IPS-18a (cell line): ENCODE data around the gene RABEP1.

ENCODE experiments used
- H3K27ac ChIP-seq: one replicate; pipeline ENCODE4 v1.5.1; 2013; ENCODE audit warnings: low read length
- H3K27me3 ChIP-seq: one replicate; pipeline ENCODE4 v1.6.1; 2013; ENCODE audit warnings: mild to moderate bottlenecking, low read length; ENCODE audit not compliant: control insufficient read depth, insufficient read depth
- H3K36me3 ChIP-seq: one replicate; pipeline ENCODE4 v1.6.1; 2013; ENCODE audit warnings: low read depth, low read length; ENCODE audit not compliant: control insufficient read depth
- H3K4me1 ChIP-seq: one replicate; pipeline ENCODE4 v1.6.1; 2013; ENCODE audit warnings: low read depth, low read length; ENCODE audit not compliant: control insufficient read depth
- H3K4me3 ChIP-seq: one replicate; pipeline ENCODE4 v1.5.1; 2013; ENCODE audit warnings: low read length
- H3K9ac ChIP-seq: one replicate; pipeline ENCODE4 v1.6.1; 2013; ENCODE audit warnings: mild to moderate bottlenecking, low read length, moderate library complexity
- H3K9me3 ChIP-seq: one replicate; pipeline ENCODE4 v1.6.1; 2013; ENCODE audit warnings: low read depth, low read length; ENCODE audit not compliant: control insufficient read depth

The RABEP1 gene

DNA sequence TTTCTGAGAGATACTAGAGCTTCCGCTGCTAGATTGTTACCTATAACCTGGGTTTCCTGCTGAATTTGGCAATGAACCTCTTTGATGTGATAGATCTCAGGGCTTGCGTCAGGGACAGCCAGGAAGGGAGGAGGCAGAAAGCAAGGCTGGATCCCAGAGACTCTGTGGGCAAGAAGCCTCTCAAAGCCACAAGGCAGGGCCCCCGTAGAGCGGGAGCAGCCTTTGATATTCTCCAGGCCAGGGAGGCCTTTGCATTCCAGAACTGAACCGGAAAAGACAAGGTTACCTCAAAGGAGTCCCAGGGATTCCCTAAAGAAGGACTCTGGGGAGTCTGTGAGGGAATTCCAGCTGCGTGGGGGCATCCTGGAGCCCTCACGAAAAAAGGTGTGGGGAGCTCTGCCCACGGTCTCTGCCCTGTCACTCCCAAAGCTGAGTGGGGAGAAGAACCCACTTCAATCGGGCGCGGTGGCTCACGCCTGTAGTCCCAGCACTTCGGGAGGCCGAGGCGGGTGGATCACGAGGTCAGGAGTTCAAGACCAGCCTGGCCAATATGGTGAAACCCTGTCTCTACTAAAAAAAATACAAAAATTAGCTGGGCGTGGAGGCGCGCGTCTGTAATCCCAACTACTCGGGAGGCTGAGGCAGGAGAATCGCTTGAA lies 33.1 kb upstream of the RABEP1 start:
- no peaks in the 10 kb centered on the region for H3K4me1 ChIP-seq
- H3K36me3 ChIP-seq = no peaks in the 10 kb centered on the region
- H3K4me3 ChIP-seq = no peak overlapping the region
- H3K9me3 ChIP-seq = no peaks in the 10 kb centered on the region
- no peak overlapping the region for H3K27ac ChIP-seq
- no peaks in the 10 kb centered on the region for H3K27me3 ChIP-seq
- no peak overlapping the region for H3K9ac ChIP-seq

DNA sequence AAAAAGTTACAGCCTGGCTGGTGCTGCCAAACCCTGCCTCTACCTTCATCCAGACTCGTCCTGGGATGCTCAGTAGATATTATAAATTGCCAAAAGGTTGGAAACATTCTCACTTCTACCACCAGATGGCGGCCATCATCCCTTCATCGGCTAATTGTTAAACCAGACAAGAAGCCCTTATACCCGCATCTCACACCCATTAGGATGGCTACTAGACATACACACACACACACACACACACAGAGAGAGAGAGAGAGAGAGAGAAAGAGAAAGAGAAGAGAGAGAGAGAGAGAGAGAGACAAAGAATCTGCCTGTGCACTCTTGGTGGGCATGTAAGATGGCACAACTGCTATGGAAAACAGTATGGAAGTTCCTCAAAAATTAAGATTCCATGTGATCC lies 32.5 kb upstream of the RABEP1 start:
- Histone ChIP-seq H3K27me3 (no peaks in the 10 kb centered on the region), H3K9ac (no peak overlapping the region), H3K9me3 (no peaks in the 10 kb centered on the region), H3K36me3 (no peaks in the 10 kb centered on the region), H3K4me1 (no peaks in the 10 kb centered on the region), H3K27ac (no peak overlapping the region), H3K4me3 (no peak overlapping the region)

DNA sequence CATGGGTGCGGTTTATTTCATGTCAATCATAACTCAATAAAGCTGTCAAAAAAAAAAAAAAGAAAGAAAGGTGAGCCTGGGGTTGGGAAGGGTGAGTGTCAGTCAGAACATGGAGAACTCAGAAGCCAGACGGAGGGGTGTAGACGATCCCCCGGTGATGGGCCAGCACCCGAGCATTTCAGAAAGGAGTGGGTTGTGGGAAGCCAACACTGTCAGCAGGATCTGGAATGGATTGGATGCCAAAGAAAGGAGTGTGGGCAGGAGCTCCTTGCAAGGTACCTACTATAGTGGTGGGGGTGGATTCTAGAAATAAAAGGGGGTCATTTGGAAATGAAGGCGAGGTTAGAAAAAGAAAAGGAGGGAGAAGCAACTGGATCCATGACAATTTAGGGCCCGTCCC lies 27.7 kb upstream of the RABEP1 start:
- Histone ChIP-seq H3K4me1 (no peaks in the 10 kb centered on the region), H3K9ac (no peak overlapping the region), H3K4me3 (no peak overlapping the region), H3K27ac (no peak overlapping the region), H3K27me3 (no peaks in the 10 kb centered on the region), H3K36me3 (no peaks in the 10 kb centered on the region), H3K9me3 (no peaks in the 10 kb centered on the region)

DNA sequence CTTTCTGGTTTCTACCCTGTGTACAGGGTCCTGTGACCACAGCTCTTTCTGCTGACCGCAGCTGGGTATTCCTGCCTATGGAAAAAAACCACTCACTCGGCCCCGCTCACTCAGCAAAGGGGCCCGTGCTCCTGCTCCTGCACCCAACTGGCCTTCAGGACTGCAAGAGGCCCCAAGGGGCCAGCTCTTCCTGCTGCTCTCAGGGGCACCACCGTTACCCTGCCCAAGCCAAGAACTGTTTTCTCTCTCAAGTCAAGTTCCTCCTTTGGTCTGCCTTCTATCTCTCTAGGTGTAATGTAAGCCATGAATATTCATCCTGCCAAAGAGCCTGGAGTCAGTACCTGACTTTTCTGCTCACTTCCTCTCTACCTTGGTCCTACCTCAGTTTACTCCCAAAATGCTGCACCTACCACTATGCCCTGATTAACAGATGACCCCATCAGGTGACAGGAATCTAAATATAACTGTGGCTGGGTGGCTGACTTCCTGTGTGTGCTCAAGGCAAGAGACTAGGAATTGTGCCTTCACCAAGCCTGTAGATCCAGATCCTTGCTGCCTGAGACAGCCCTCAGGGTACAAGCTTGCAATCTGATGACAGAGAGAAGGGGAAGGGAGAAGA lies 27.1 kb upstream of the RABEP1 start:
- no peaks in the 10 kb centered on the region for H3K27me3 ChIP-seq
- H3K9ac ChIP-seq = no peak overlapping the region

DNA sequence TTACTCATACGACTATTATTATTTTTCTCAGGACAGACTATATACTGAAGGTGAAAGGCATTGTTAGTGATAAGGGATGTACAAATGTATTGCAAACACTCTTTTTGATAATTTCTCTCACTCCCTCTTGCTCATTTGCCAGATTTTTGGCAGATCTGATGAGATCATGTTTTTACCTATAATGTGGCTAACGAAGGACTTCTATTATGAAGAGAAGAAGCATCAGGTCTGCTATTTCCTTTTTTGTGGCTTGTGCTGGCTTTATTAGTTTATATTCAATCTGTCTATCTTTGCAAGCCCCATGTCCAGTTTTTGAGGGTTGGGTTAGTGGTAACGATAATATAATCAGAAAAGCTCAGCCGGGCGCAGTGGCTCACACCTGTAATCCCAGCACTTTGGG lies 25.0 kb upstream of the RABEP1 start:
- Histone ChIP-seq H3K9me3 (no peaks in the 10 kb centered on the region), H3K27me3 (no peaks in the 10 kb centered on the region), H3K4me1 (no peaks in the 10 kb centered on the region), H3K4me3 (no peak overlapping the region), H3K9ac (no peak overlapping the region), H3K27ac (no peak overlapping the region), H3K36me3 (no peaks in the 10 kb centered on the region)

More for the DNA sequence above, 27.1 kb upstream of the RABEP1 start:
- H3K9me3 ChIP-seq = no peaks in the 10 kb centered on the region
- H3K4me3 ChIP-seq = no peak overlapping the region
- no peaks in the 10 kb centered on the region for H3K4me1 ChIP-seq
- no peaks in the 10 kb centered on the region for H3K36me3 ChIP-seq
- no peak overlapping the region for H3K27ac ChIP-seq

DNA sequence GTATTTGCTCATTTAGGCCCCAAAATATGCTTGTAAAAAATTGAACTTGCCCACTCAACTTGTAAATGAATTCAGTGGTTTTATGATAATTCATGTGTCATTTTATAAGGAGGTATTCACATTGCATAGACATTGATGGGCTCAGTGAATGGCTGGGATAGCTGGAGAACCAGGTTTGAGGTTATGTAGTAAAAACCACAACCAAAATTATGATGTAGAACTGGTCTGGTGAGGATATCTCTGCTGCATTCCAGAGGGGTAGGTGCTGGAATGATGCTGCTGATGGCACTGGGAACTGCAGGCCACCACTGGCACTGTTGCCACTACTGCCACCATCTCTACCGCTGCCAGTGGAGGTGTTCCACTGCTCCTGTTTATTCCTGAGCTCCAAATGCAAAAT lies 21.5 kb upstream of the RABEP1 start:
- H3K9me3 ChIP-seq = no peaks in the 10 kb centered on the region
- no peaks in the 10 kb centered on the region for H3K36me3 ChIP-seq
- no peak overlapping the region for H3K4me3 ChIP-seq
- H3K27me3 ChIP-seq = no peaks in the 10 kb centered on the region
- no peak overlapping the region for H3K27ac ChIP-seq
- H3K4me1 ChIP-seq = no peaks in the 10 kb centered on the region
- H3K9ac ChIP-seq = no peak overlapping the region

DNA sequence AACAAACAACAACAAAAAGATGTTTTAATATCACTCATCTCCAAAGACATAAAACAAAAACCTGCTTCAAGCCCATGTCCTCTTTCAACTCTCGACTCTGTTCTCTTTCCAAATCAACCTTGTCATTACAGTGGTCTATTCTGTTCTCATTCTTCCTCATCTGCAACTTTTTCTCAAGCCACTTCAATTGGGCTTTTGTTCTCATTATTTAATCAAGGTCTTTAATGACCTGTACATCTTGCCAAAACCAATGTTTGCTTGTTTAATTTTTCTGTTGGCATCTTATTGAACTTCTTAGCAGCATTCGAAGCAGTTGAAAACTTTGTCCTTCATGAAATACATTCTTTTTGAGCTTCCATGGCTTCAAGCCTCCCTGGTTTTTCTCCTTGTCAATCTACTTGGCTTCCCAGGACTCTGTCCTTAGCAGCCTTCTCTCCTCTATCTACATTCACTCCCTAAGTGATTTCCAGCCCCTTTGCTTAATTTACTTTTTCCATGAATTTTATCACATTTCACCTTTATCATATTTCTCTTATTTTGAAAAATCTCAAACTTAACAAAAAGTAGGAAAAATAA lies 19.6 kb upstream of the RABEP1 start:
- Histone ChIP-seq H3K9ac (no peak overlapping the region), H3K4me3 (no peak overlapping the region), H3K4me1 (no peaks in the 10 kb centered on the region), H3K36me3 (no peaks in the 10 kb centered on the region), H3K27ac (no peak overlapping the region), H3K27me3 (no peaks in the 10 kb centered on the region), H3K9me3 (no peaks in the 10 kb centered on the region)

DNA sequence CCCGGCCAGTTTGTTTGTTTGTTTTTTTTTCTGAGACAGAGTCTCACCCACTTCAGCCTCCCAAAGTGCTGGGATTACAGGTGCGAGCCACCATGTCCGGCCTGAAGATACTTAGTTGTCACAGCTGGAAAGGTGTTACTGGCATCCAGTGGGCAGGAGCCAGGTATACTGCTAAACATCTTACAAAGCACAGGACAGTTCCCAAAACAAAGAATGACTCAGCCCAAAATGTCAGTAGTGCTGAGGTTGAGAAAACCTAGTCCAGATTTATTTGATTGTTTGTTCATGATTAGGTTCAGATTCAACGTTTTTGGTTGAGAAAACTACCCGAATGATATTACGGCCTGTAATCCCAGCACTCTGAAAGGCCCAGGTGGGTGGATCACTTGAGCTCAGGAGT lies 18.6 kb upstream of the RABEP1 start:
- H3K4me1 ChIP-seq = no peaks in the 10 kb centered on the region
- no peaks in the 10 kb centered on the region for H3K36me3 ChIP-seq
- H3K27me3 ChIP-seq = no peaks in the 10 kb centered on the region
- H3K9me3 ChIP-seq = no peaks in the 10 kb centered on the region
- H3K27ac ChIP-seq = no peak overlapping the region
- no peak overlapping the region for H3K9ac ChIP-seq
- H3K4me3 ChIP-seq = no peak overlapping the region

DNA sequence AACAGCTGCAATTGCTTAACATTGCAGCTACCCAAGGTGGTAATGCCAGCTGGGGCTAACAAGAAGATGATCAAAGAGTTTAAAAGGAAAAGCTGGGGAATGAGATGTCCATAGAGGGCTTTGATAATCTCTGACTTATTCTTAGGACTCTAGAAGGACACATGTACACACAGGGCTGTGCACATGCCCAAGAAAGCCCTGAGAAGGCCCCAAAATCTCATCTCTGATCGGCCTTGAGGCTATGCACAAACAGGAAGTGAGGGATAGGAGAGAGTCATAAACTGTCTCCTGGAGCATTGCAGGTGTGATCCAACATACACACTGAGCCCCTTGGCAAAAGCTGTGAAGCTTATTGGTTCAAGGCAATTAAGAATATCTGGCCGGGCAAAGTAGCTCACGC lies 17.2 kb upstream of the RABEP1 start:
- H3K36me3 ChIP-seq = no peaks in the 10 kb centered on the region
- H3K4me3 ChIP-seq = no peak overlapping the region
- H3K9me3 ChIP-seq = no peaks in the 10 kb centered on the region
- no peak overlapping the region for H3K27ac ChIP-seq
- no peaks in the 10 kb centered on the region for H3K4me1 ChIP-seq
- H3K9ac ChIP-seq = no peak overlapping the region
- H3K27me3 ChIP-seq = no peaks in the 10 kb centered on the region

DNA sequence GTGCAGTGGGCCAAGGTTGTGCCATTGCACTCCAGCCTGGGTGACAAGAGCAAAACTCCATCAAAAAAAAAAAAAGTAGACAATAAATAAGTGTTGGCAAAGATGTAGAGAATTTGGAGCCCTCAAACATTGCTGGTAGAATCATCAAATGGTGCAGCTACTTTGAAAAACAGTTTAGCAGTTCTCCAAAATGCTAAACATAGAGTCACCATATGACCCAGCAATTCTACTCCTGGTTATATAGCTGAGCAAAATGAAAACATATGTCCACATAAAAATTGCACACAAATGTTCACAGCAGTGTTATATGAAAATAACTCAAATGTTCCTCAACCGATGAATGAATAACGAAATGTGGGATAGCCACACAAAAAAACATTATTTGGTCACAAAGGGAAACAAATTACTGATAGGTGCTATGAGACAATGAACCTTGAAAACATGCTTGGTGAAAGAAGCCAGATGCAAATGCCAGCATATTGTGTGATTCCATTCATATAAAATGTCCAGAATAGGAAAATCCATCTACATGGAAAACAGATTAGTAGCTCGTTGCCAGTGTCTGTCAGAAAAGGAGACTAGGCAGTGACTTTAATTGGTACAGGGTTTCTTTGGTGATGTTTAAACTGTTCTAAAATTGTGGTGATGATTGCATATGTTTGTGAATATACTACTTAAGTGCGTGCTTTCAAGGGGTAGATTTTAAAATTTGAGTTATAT lies 12.7 kb upstream of the RABEP1 start:
- Histone ChIP-seq H3K27me3 (no peaks in the 10 kb centered on the region), H3K9ac (no peak overlapping the region), H3K4me3 (no peak overlapping the region), H3K9me3 (no peaks in the 10 kb centered on the region), H3K4me1 (no peaks in the 10 kb centered on the region), H3K27ac (no peak overlapping the region), H3K36me3 (no peaks in the 10 kb centered on the region)

DNA sequence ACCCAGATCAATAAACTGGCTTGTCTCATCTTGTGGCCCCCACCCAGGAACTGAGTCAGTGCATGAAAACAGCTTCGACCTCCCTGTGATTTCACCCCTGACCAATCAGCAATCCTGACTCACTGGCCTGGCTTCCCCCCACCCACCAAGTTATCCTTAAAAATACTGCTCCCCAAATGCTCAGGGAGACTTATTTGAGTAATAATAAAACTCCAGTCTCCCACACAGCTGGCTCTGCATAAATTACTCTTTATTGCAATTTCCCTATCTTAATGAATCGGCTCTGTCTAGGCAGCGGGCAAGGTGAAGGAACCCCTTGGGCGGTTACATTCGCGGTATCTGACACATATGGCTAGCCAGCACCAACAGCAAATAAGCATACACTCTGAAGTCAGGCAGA lies 9.8 kb upstream of the RABEP1 start:
- no peaks in the 10 kb centered on the region for H3K9me3 ChIP-seq
- no peaks in the 10 kb centered on the region for H3K27me3 ChIP-seq
- H3K27ac ChIP-seq = no peak overlapping the region
- no peak overlapping the region for H3K4me3 ChIP-seq
- H3K36me3 ChIP-seq = no peaks in the 10 kb centered on the region
- H3K4me1 ChIP-seq = no peaks in the 10 kb centered on the region
- H3K9ac ChIP-seq = no peak overlapping the region
